ENCODE measurements around the gene N4BP2L2. TPM values are rescaled to one million over a fixed set of nuclear protein-coding genes. Genes with fewer than 3 reads are reported as not detected.

The N4BP2L2 gene
- total and polyA plus RNA-seq, 9 of the 15 experiments (the other 6 are each of a cell fraction or from before 2014, with no cell fraction given): 33.9 to 76.4 (median 48.7) TPM

GRCh38 chr13:32586080-32586900, 47.7 kb upstream of the N4BP2L2 start, which contains the start of gene PDS5B (continued):
- TF ChIP-seq SAFB2 (IDR thresholded peaks at IDR 0.05; ENCODE audit: borderline replicate concordance, low read depth, low read length, severe bottlenecking) (no peak), ZNF764 (CRISPR knock-in tag; IDR thresholded peaks at IDR 0.05; ENCODE audit: low read depth) (no peak), CREBBP (IDR thresholded peaks at IDR 0.05; ENCODE audit: low read depth, low read length) (no peak), ZNF644 (tag; IDR thresholded peaks at IDR 0.05; ENCODE audit: low read depth) (peak; percentile 71; the same call in 1 of the 2 replicates), ZNF274 (IDR thresholded peaks at IDR 0.05; ENCODE audit: borderline replicate concordance, low read depth, low read length) (no peak), ATF7 (IDR thresholded peaks at IDR 0.05) (peak; percentile 42; the same call in 1 of the 2 replicates), BRCA1 (IDR thresholded peaks at IDR 0.05) (no peak), BRCA1 (CRISPR knock-in tag; IDR thresholded peaks at IDR 0.05) (no peak), SMC3 (conservative IDR thresholded peaks at IDR 0.05; ENCODE audit: insufficient read depth, low read depth, low read length) (peak; percentile 62), ZBTB11 (CRISPR knock-in tag; IDR thresholded peaks at IDR 0.05) (peak in 1 of 3 experiments; percentile 58; a peak in 2 of 6 replicates), ZNF395 (CRISPR knock-in tag; IDR thresholded peaks at IDR 0.05) (no peak), CTCF (IDR thresholded peaks at IDR 0.05 in 2 of 3, conservative IDR thresholded peaks at IDR 0.05 in 1 of 3; ENCODE audit: insufficient read depth in 2 of 3, low read depth in 1 of 3, low read length in 3 of 3) (peak; percentile 49 to 84 (median 76)), KDM4B (IDR thresholded peaks at IDR 0.05; ENCODE audit: borderline replicate concordance in 2 of 2, low read depth in 1 of 2) (no peak), FOXJ2 (tag; IDR thresholded peaks at IDR 0.05) (no peak), ATF1 (CRISPR knock-in tag; IDR thresholded peaks at IDR 0.05) (no peak), ATF1 (tag; IDR thresholded peaks at IDR 0.05) (peak; percentile 30; the same call in 1 of the 2 replicates), CEBPB (tag; IDR thresholded peaks at IDR 0.05) (no peak), HDAC1 (IDR thresholded peaks at IDR 0.05) (no peak), HMG20A (CRISPR knock-in tag; conservative IDR thresholded peaks at IDR 0.05) (no peak), SAFB (IDR thresholded peaks at IDR 0.05; ENCODE audit: borderline replicate concordance, low read depth, low read length) (no peak), ZNF717 (CRISPR knock-in tag; IDR thresholded peaks at IDR 0.05) (no peak)
